ENCODE data around the gene NOTCH1. TPM values are rescaled to one million over a fixed set of nuclear protein-coding genes. Genes with fewer than 3 reads are reported as not detected.

NOTCH1 gene
- total RNA-seq: 100 to 1,000 TPM; 124 to 128 (median 125) TPM

- peak; percentile 75 to 77 for ATAC-seq
- peaks cover 35% of the 10 kb centered on the region for H3K4me1 Mint-ChIP-seq (ENCODE audit: low read depth)
- H3K4me3 Mint-ChIP-seq: peak within 1 kb of the TSS; percentile 91
- no peaks in the 10 kb centered on the region for H3K27me3 Mint-ChIP-seq (ENCODE audit: low read depth)
- DNase-seq: peak; percentile 83
- peaks cover 9% of the 10 kb centered on the region for H3K36me3 Mint-ChIP-seq (ENCODE audit: insufficient read depth)
- no peaks in the 10 kb centered on the region for H3K9me3 Mint-ChIP-seq
Measured at GRCh38 chr9:136545965-136546696, at the start of gene NOTCH1. NOTCH1 (minus strand) TSS chr9:136546048; CDS start chr9:136545786, 262 bp downstream.

GRCh38 chr9:136594492-136594891 is 48.6 kb upstream of the NOTCH1 start:
- Mint-ChIP-seq H3K4me1 (ENCODE audit: low read depth) (no peaks in the 10 kb centered on the region), H3K36me3 (ENCODE audit: insufficient read depth) (no peaks in the 10 kb centered on the region), H3K4me3 (no peak overlapping the region), H3K9me3 (no peaks in the 10 kb centered on the region), H3K27me3 (ENCODE audit: low read depth) (peaks cover 9% of the 10 kb centered on the region)
- no peak for DNase-seq
- no peak for ATAC-seq

GRCh38 chr9:136593581-136593980 is 47.7 kb upstream of the NOTCH1 start:
- no peaks in the 10 kb centered on the region for H3K36me3 Mint-ChIP-seq (ENCODE audit: insufficient read depth)
- H3K27me3 Mint-ChIP-seq (ENCODE audit: low read depth): peaks cover 6% of the 10 kb centered on the region
- DNase-seq (no peak), ATAC-seq (no peak)
- no peaks in the 10 kb centered on the region for H3K9me3 Mint-ChIP-seq
- no peak overlapping the region for H3K4me3 Mint-ChIP-seq
- peaks cover 5% of the 10 kb centered on the region for H3K4me1 Mint-ChIP-seq (ENCODE audit: low read depth)

GRCh38 chr9:136592666-136593065 is 46.8 kb upstream of the NOTCH1 start:
- H3K4me3 Mint-ChIP-seq: no peak overlapping the region
- ATAC-seq (no peak), DNase-seq (no peak)
- no peaks in the 10 kb centered on the region for H3K9me3 Mint-ChIP-seq
- no peaks in the 10 kb centered on the region for H3K36me3 Mint-ChIP-seq (ENCODE audit: insufficient read depth)
- peaks cover 10% of the 10 kb centered on the region for H3K4me1 Mint-ChIP-seq (ENCODE audit: low read depth)
- H3K27me3 Mint-ChIP-seq (ENCODE audit: low read depth): peaks cover 6% of the 10 kb centered on the region

- no peak overlapping the region for H3K4me3 Mint-ChIP-seq
- peaks cover 10% of the 10 kb centered on the region for H3K4me1 Mint-ChIP-seq (ENCODE audit: low read depth)
- H3K27me3 Mint-ChIP-seq (ENCODE audit: low read depth): peaks cover 6% of the 10 kb centered on the region
- no peaks in the 10 kb centered on the region for H3K9me3 Mint-ChIP-seq
- no peak for DNase-seq
- no peaks in the 10 kb centered on the region for H3K36me3 Mint-ChIP-seq (ENCODE audit: insufficient read depth)
- no peak for ATAC-seq
Measured at GRCh38 chr9:136590821-136591752, 45.2 kb upstream of the NOTCH1 start.

- H3K36me3 Mint-ChIP-seq (ENCODE audit: insufficient read depth): no peaks in the 10 kb centered on the region
- no peak for ATAC-seq
- H3K9me3 Mint-ChIP-seq: no peaks in the 10 kb centered on the region
- H3K4me1 Mint-ChIP-seq (ENCODE audit: low read depth): peaks cover 10% of the 10 kb centered on the region
- no peak for DNase-seq
- H3K4me3 Mint-ChIP-seq: no peak overlapping the region
- H3K27me3 Mint-ChIP-seq (ENCODE audit: low read depth): peaks cover 4% of the 10 kb centered on the region
Measured at GRCh38 chr9:136589766-136590763, 44.2 kb upstream of the NOTCH1 start.

GRCh38 chr9:136588663-136589464 is 43.0 kb upstream of the NOTCH1 start:
- ATAC-seq: peak; percentile 26 to 66
- H3K4me1 Mint-ChIP-seq (ENCODE audit: low read depth): peaks cover 10% of the 10 kb centered on the region
- H3K27me3 Mint-ChIP-seq (ENCODE audit: low read depth): peaks cover 2% of the 10 kb centered on the region
- no peaks in the 10 kb centered on the region for H3K36me3 Mint-ChIP-seq (ENCODE audit: insufficient read depth)
- no peak for DNase-seq
- no peaks in the 10 kb centered on the region for H3K9me3 Mint-ChIP-seq
- peak overlapping the region; percentile 16 for H3K4me3 Mint-ChIP-seq

GRCh38 chr9:136587944-136588662 is 42.3 kb upstream of the NOTCH1 start:
- no peak for DNase-seq
- Mint-ChIP-seq H3K4me1 (ENCODE audit: low read depth) (peaks cover 10% of the 10 kb centered on the region), H3K4me3 (peak overlapping the region; percentile 16), H3K27me3 (ENCODE audit: low read depth) (peaks cover 2% of the 10 kb centered on the region), H3K36me3 (ENCODE audit: insufficient read depth) (no peaks in the 10 kb centered on the region), H3K9me3 (no peaks in the 10 kb centered on the region)
- ATAC-seq: no peak

- H3K36me3 Mint-ChIP-seq (ENCODE audit: insufficient read depth): no peaks in the 10 kb centered on the region
- ATAC-seq (no peak), DNase-seq (no peak)
- peaks cover 2% of the 10 kb centered on the region for H3K27me3 Mint-ChIP-seq (ENCODE audit: low read depth)
- no peaks in the 10 kb centered on the region for H3K9me3 Mint-ChIP-seq
- no peak overlapping the region for H3K4me3 Mint-ChIP-seq
- H3K4me1 Mint-ChIP-seq (ENCODE audit: low read depth): peaks cover 10% of the 10 kb centered on the region
Measured at GRCh38 chr9:136587145-136587943, 41.5 kb upstream of the NOTCH1 start.

GRCh38 chr9:136586391-136586953 is 40.6 kb upstream of the NOTCH1 start:
- Mint-ChIP-seq H3K36me3 (ENCODE audit: insufficient read depth) (no peaks in the 10 kb centered on the region), H3K4me1 (ENCODE audit: low read depth) (peaks cover 10% of the 10 kb centered on the region), H3K4me3 (no peak overlapping the region), H3K27me3 (ENCODE audit: low read depth) (peaks cover 2% of the 10 kb centered on the region), H3K9me3 (no peaks in the 10 kb centered on the region)
- DNase-seq: no peak
- no peak for ATAC-seq

- Mint-ChIP-seq H3K4me1 (ENCODE audit: low read depth) (peaks cover 10% of the 10 kb centered on the region), H3K36me3 (ENCODE audit: insufficient read depth) (no peaks in the 10 kb centered on the region), H3K27me3 (ENCODE audit: low read depth) (peaks cover 2% of the 10 kb centered on the region), H3K4me3 (no peak overlapping the region), H3K9me3 (no peaks in the 10 kb centered on the region)
- ATAC-seq (no peak), DNase-seq (no peak)
Measured at GRCh38 chr9:136585531-136586120, 39.8 kb upstream of the NOTCH1 start.

GRCh38 chr9:136584934-136585333 is 39.1 kb upstream of the NOTCH1 start:
- Mint-ChIP-seq H3K9me3 (no peaks in the 10 kb centered on the region), H3K27me3 (ENCODE audit: low read depth) (no peaks in the 10 kb centered on the region), H3K4me1 (ENCODE audit: low read depth) (peaks cover 10% of the 10 kb centered on the region), H3K4me3 (no peak overlapping the region), H3K36me3 (ENCODE audit: insufficient read depth) (no peaks in the 10 kb centered on the region)
- DNase-seq (no peak), ATAC-seq (no peak)

All from activated T-cell treated with anti-CD3 and anti-CD28 coated beads, Interleukin-2, amount 50 U/mL, for 4 hours (primary cell).